Muscle of arm (tissue), 12 donors: ENCODE results near the gene LTBR. TPM values are rescaled to one million over a fixed set of nuclear protein-coding genes. Genes with fewer than 3 reads are reported as not detected.

Source experiments
- DNase-seq: peaks from one replicate; pipeline ENCODE4 v3.0.0-alpha.2; 2013
- polyA plus RNA-seq, 12 donors: library from polyadenylated mRNA; unstranded; fragments of 120-200 nt; gene quantifications; one replicate each; pipeline ENCODE4 v1.2.1, GENCODE V29; 2013; ENCODE audit not compliant: insufficient read length in 12 of 12

LTBR gene
- polyA plus RNA-seq, 12 donors, result 25.8 to 65.1 (median 37.9) TPM; not detected in 1

DNA sequence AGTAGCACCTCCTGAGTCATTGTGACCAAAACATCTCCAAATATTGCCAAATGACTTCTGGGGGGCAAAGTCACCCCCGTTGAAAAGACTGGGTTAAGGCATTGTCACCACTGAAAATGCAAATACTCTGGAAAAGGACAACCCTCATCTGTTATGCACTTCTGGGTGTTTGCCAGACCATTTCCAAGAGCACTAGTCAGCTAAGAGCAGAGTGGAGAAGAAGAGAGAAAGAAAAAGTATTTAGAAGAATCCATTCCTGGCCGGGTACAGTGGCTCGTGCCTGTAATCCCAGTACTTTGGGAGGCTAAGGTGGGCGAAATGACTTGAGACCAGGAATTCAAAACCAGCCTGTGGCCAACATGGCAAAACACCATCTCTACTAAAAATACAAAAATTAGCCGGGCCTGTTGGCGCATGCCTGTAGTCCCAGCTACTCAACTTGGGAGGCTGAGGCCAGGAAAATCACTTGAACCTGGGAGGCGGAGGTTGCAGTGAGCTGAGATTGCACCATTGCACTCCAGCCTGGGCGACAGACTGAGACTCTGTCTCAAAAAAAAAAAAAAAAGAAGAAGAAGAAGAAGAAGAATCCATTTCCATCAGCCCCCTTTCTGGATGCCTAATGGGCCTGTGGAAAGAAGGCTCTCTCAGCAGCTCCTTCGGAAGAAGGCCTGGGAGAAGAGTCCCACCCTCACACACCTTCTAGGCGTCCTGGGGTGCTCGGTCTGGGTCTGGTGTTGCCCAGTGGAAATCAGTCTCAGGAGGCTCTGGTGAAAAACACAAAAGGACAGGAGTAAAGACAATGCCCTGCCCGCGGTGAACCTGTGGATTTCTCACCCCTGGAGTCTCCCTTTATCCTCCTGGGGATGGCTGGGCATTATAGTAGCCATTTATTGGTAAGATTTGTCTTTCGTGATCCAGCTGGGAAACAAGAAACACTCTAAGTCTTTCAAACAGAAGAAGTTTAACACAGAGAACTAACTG is 3.5 kb upstream of the LTBR start:
- DNase-seq, result no peak

DNA sequence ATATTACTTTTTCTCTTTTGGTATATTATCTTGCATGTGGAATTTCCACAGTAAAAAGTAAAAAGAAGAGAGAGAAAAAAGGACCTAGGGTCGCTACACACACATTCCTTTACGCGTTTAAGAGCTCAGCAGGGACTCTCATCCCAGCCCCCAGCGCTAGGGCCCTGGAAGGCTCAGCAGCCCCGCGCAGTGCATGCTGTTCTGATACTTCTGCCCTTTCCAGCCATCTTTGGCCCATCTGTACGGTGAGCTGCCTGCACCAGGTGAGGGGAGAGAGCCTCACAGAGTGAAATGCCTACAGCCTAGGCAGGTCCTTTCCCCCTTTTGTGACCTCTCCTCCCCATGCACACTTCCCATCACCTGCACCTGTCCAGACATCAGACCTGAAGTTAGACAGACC is 1.6 kb upstream of the LTBR start:
- DNase-seq, result no peak

DNA sequence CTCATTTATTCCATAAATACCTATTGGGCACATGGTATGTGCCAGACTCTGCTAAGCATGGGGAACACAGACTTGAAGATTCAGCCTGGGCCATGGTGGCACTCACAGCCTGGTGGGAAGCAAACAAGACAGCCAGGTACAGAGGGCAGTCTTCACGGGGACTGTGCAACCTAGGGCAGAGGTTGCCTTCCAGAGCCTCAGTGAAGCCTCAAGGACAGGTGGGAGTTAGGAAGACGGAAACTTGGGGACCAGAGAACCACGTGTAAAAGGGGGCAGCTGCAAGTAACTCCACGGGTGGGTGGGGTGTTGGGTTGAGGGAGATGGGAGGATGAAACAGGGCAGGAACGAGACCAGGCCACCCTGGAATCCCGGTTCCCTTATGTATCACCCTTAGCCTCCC is 980 bp upstream of the LTBR start:
- no peak for DNase-seq

DNA sequence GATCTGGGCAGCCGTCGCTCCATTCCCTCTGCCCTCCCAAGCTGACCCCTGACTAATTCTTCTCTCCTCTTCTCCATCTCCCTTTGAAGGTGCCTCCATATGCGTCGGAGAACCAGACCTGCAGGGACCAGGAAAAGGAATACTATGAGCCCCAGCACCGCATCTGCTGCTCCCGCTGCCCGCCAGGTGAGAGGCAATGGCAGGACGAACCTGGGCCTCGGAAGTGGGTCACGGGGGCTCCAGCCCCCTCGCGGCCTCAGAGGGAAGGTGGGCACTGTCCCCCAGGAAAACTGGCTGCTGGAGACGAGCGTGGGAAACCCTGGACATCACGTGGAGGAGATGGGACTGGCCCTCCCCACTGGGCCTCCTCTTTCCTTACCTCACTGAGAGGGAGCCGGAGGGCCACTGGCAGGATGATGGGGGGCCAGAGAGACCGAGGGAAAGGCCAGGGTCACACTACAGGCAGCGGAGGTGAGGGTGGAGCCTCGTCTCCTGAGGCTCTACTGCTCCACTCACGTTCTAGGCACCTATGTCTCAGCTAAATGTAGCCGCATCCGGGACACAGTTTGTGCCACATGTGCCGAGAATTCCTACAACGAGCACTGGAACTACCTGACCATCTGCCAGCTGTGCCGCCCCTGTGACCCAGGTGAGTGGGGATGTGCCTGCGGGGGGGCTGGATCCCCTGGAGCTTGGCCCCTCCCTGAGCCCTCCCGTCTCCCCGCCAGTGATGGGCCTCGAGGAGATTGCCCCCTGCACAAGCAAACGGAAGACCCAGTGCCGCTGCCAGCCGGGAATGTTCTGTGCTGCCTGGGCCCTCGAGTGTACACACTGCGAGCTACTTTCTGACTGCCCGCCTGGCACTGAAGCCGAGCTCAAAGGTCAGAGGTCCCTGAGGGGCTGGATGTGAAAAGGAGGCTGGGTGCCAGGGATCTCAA is 806 bp downstream of the LTBR start:
- no peak for DNase-seq

DNA sequence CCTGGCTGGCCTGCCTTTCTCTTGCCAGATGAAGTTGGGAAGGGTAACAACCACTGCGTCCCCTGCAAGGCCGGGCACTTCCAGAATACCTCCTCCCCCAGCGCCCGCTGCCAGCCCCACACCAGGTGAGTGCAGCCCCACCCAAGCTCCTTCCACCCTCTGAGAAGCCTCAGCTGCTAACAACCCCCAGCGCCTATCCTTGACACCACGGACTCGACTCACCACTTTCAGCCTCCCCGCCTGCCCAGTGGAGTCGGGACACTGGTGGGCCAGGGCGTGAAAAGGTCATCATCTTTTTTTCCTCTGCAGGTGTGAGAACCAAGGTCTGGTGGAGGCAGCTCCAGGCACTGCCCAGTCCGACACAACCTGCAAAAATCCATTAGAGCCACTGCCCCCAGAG is 2.1 kb downstream of the LTBR start:
- no peak for DNase-seq

DNA sequence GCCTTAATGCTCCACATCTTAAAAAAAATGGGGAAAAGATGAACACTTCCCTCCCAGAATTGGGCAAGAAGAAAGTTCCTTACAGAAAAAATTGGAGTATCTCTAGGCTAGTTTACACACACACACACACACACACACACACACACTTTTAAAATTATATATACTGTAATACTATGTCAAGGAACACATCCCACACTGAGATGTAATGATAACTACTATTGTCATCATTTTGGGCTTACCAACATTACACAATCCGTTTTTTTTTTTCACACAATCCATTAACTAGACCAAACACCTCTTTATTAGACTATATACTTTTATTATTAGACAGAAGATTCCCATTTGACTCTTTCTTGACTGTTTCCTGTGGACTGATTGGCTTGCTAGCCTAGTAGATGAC is 2.5 kb downstream of the LTBR start:
- DNase-seq, result no peak

DNA sequence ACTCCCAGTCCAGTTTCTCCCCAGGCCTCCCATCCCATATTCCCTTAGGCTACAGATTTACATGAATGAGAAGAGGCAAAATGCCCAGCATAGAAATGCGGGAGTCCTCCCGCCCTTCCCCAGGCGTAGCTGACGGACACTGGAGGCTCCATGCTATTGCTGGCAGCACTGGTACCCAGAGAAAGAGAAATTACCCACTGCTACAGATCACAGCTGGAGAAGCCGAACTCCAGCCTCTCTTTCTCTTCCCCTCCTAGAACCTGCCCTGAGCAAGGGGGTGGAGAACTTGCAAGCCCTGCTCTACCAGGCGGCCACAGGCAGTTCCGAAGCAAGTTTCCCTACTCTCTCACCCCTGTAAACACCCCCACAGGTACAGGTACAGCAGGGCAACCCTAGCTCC is 3.6 kb downstream of the LTBR start:
- no peak for DNase-seq

DNA sequence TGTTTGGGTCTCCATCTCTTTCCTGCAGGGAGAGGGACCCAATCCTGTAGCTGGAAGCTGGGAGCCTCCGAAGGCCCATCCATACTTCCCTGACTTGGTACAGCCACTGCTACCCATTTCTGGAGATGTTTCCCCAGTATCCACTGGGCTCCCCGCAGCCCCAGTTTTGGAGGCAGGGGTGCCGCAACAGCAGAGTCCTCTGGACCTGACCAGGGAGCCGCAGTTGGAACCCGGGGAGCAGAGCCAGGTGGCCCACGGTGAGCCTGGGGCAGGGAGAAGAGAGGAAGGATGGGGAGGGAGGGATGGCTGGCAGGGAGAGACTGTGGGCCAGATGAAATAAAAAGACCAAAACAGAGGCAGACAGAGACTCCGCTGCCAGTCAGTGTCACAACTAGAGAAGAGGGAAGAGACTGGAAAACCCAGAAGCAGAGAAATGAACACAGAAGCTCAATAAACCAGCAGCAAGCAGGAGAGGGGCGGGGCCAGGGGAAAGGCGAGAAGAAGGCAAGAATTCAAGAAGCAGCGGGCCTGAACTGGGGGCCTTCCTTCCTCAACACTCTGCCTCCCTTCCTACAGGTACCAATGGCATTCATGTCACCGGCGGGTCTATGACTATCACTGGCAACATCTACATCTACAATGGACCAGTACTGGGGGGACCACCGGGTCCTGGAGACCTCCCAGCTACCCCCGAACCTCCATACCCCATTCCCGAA is 6.3 kb downstream of the LTBR start:
- no peak for DNase-seq

DNA sequence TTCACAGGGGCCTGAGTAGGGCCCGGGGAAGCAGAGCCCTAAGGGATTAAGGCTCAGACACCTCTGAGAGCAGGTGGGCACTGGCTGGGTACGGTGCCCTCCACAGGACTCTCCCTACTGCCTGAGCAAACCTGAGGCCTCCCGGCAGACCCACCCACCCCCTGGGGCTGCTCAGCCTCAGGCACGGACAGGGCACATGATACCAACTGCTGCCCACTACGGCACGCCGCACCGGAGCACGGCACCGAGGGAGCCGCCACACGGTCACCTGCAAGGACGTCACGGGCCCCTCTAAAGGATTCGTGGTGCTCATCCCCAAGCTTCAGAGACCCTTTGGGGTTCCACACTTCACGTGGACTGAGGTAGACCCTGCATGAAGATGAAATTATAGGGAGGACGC is 7.1 kb downstream of the LTBR start:
- DNase-seq, result no peak

DNA sequence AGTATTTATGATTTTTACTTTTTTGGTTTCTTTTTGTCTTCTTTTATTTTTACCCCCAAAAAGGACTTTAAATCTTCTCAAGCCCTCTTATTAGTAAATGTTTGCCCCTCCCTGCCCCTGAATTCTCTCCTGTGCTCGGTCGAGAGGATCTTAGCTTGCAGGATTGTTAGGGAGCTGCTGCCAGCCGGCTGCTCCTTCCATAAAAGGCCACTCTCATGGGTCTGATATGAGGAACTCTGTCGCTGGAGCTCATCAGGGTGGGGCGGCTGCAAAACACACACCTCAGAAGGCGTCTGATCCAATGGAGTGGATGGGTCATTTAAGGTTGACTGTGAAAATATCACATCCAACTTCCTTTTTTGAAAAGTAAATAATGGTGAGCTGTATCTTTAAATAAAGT is 8.5 kb downstream of the LTBR start:
- no peak for DNase-seq

DNA sequence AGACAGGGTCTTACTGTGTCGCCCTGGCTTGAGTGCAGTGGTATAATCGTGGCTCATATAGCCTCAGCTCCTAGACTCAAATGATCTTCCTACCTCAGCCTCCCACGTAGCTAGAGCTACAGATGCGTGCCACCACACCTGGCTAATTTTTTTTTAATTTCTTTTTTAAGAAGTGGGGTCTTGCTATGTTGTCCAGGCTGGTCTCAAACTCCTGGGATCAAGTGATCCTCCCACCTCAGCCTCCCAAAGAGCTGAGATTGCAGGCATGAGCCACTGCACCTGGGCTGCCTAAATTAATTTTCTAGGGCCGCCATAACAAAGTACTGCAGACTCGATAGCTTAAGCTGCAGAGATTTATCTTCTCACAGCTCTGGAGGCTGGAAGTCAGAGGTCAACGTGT is 9.1 kb downstream of the LTBR start:
- DNase-seq, result no peak

DNA sequence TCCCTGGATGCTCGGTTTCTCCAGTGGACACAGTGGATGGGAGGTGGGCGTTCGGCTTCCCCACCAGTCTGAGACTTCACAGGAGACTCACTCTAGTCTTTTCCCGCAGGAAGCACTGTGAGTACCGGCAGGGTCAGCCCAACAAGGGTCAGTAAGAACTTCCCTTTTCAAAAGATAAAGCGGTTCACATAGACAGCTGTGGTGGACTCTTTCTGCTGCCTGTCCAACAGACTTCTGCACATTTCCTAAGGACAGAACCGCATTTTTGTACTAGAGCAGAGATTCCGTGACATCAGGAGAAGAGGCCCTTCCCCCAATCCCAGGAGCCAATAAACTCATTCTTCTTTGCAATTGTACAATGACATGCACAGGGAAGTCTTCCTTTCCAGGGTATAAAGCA is 10.4 kb downstream of the LTBR start:
- no peak for DNase-seq

DNA sequence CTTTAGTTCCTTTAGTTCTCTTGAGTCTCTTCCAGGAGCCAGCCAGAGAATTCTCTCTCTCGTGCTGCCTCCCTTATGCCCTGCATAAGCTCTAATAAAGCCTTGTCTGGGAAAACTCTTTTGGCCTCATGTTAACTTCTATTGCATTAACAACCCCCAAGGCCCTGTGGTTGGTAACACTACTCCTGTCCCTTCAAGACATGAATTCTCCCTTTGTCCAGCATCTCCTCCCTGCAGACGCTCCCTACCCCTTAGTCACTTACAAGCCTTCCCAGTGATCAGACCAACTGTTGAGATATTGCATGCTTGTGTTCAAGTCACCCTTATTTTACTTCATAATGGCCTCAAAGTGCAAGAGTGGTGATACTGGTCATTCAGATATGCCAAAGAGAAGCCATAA is 12.1 kb downstream of the LTBR start:
- DNase-seq, result no peak

DNA sequence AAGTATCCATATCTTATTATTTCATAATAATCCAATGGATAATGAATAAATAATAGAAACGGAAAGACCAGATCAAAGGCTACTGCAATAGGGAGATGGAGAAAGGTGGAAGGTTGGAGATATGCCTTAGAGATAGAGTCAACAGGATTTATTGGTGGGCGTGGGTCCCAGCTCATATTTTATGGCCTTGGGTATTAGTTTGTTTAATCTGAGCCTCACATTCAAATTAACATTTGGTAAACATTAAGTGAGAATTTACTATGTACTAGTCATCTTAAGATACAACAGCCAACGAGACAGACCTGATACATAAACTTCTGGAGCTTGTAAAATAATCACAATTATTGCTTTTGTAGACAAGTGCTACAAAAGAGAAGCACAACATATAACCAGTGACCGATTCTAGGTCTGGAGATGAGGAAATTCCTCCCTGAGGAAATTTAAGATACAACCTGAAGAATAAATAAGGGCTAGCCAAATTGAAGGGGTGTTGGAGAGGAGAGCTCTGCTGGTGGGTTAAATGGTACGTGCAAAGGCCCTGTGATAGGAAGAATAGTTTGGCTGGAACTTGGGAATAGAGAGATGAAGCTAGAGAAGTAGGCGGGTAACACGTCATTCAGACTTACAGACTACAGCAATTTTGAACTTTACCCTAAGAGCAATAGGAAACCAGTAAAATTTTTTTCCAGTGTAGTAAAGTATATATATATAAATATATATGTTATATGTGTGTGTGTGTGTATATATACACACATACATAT is 16.1 kb downstream of the LTBR start:
- no peak for DNase-seq

DNA sequence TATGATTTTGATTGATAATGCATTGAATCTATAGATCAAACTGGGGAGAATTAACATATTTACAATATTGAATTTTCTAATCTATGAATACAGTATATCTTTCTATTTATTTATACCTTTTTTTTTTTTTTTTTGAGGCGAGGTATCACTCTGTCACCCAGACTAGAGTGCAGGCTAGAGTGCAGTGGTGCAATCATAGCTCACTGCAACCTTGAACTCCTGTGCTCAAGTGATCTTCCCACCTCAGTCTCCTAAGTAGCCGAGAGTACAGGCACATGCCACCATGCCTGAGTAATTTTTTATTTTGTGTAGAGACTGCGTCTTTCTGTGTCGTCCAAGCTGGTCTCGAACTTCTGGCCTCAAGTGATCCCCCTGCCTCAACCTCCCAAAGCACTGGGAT is 20.4 kb downstream of the LTBR start:
- no peak for DNase-seq

DNA sequence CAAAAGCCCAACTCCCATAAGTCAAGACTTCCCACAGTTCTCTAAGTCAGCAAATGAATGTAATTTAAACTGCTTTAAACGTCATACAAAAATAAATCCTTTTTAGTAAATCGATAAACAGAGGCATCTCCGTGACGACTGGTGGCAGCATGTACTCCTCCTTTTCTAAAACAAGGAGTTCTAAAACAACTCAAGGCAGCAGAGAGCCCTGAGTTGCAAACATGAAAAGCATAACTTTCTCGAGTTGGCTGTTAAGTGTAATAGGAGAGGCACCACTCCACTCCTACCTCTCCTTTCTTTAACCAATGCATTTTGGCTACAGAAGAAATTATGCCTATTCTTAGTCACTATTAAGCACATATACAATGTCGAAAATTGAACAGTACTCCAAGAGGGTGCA is 22.0 kb downstream of the LTBR start:
- no peak for DNase-seq

DNA sequence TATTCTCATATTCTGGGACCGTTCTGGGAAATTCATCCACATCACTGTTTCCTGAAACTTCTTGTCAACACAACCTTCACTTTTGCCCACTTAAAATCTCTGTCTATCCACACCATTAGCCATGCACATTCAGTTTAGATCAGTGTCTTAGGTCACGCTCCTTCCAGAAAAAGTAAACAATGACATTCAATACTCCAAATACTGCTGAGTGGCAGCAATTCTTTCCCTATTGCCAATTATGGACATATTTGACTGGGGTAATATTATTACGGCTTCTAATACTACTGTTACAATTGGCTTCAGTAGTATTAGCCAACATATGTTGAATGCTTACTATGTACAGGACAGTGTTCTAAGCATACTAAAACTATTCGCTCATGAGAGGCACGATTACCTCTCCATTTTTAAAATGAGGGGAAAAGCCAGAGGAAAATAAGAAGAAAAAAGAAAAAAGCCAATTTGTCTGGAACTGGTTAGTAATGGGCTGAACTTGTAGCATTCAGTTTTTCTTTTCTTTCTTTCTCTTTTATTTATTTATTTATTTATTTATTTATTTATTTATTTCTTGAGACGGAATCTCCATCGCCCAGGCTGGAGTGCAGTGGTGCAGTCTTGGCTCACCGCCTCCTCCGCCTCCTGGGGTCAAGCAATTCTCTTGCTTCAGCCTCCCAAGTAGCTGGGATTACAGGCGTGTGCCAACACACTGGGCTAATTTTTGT is 23.4 kb downstream of the LTBR start:
- no peak for DNase-seq

DNA sequence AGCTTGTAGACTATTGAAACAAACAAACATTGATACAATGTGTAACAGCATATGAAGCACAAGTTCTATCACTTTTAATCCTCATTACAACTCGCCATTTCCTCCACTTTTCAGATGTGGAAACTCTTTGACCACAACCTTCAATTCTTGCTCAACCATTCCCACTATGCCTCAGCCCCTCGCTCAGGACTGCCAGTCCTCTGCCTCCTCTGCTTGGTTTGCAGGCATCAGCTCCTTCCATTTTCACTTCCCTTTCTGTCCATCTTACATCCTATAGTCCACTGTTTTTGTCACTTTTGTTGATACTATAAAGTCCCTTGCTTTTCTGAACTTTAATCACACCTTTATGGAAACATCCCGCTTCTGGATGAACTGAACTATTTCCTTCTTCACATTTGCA is 32.6 kb downstream of the LTBR start:
- no peak for DNase-seq

DNA sequence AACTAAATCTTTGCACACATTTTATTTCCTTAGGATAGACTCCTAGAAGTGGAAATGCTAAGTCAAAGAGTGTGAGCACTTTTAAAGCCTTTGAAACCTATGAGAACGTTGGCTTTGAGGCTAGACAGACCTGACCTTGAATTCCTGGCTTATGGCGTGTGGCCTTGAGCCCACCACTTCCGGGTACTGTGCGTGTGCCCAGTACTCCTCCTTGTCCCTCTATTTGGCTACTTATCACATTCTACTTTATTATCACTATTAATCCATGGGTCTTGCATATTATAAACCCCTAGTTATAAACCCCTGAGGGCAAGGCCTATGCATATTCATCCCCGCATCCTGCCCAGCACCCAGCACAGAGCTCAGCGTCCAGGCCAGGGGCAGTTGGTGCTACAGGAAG is 34.8 kb downstream of the LTBR start:
- no peak for DNase-seq

DNA sequence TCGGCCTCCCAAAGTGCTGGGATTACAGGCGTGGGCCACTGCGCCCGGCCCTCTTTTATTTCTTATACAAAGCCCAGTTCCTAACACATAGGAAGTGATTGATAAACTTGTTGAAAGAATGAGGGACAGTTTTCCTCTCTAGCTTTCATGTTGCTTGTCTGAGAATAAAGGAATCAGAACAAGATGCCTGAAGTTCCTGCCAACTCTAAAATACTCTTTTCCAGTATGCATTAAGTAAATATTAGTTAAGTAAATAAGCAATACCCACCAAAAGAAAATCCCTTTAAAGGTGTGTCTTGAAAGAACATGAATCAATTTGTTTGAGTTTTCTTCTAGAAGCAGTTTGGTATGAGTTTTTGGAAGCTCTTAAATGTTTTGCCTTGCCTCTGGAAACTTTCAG is 36.4 kb downstream of the LTBR start:
- DNase-seq, result no peak
